GM21367 (cell line): ENCODE results near the gene ACAA2.

Experiments used
- ATAC-seq: cut with Tn5 transposase; IDR thresholded peaks from one replicate; pipeline ENCODE4 v1.9.1; 2021; ENCODE audit not compliant: unreplicated experiment

ACAA2 gene

GRCh38 chr18:49768051-49768391 lies 45.3 kb downstream of the ACAA2 start:
- no peak for ATAC-seq

GRCh38 chr18:49767111-49768050 lies 46.0 kb downstream of the ACAA2 start:
- no peak for ATAC-seq

- no peak for ATAC-seq
These were observed 46.7 kb downstream of the ACAA2 start for GRCh38 chr18:49766646-49767045.

- no peak for ATAC-seq
These were observed 49.3 kb downstream of the ACAA2 start for GRCh38 chr18:49764032-49764431.

GRCh38 chr18:49763590-49763989 lies 49.7 kb downstream of the ACAA2 start:
- no peak for ATAC-seq

- no peak for ATAC-seq
These were observed 50.9 kb downstream of the ACAA2 start for GRCh38 chr18:49762191-49763077.

GRCh38 chr18:49761771-49762170 lies 51.6 kb downstream of the ACAA2 start:
- ATAC-seq = no peak

- ATAC-seq = no peak
These were observed 55.1 kb downstream of the ACAA2 start for GRCh38 chr18:49758263-49758610.

GRCh38 chr18:49757513-49758262 lies 55.6 kb downstream of the ACAA2 start:
- ATAC-seq = no peak

GRCh38 chr18:49756671-49757362 lies 56.5 kb downstream of the ACAA2 start:
- ATAC-seq = no peak

GRCh38 chr18:49756135-49756534 lies 57.2 kb downstream of the ACAA2 start:
- no peak for ATAC-seq

- ATAC-seq = no peak
These were observed 57.8 kb downstream of the ACAA2 start for GRCh38 chr18:49755489-49755888.

GRCh38 chr18:49754866-49755265 lies 58.5 kb downstream of the ACAA2 start:
- no peak for ATAC-seq

- no peak for ATAC-seq
These were observed 59.7 kb downstream of the ACAA2 start for GRCh38 chr18:49753643-49754042.

- no peak for ATAC-seq
These were observed 61.3 kb downstream of the ACAA2 start for GRCh38 chr18:49752095-49752457.

- no peak for ATAC-seq
These were observed 61.8 kb downstream of the ACAA2 start for GRCh38 chr18:49751427-49752094.

GRCh38 chr18:49749563-49749962 lies 63.8 kb downstream of the ACAA2 start:
- no peak for ATAC-seq

- no peak for ATAC-seq
These were observed 65.5 kb downstream of the ACAA2 start for GRCh38 chr18:49747876-49748275.

- ATAC-seq = no peak
These were observed 68.0 kb downstream of the ACAA2 start for GRCh38 chr18:49745045-49746014.
